Adrenal gland (tissue), 19 donors: Measurements from ENCODE around the gene PEG3. TPM values are rescaled to one million over a fixed set of nuclear protein-coding genes. Genes with fewer than 3 reads are reported as not detected.

Experiments used
- DNase-seq, 7 donors: peaks; one replicate each; pipeline ENCODE4 v3.0.0-alpha.2; 2019 to 2020
- H3K27ac ChIP-seq, 5 donors: fragments of 200-600 bp; sonication (generic) in 4 of 5; 1 replicate in 3 of 5; 2 replicates in 2 of 5; pipeline versions ENCODE4 v1.5.1 to v1.8.0; 2016 to 2020; ENCODE audit warnings: mild to moderate bottlenecking in 1 of 5
- H3K27me3 ChIP-seq: fragments of 200-600 bp; 2 replicates; pipeline ENCODE4 v1.8.0; 2021
- H3K36me3 ChIP-seq, 2 donors: fragments of 200-600 bp; replicated peaks in 1 of 2; 1 replicate in 1 of 2; 2 replicates in 1 of 2; pipeline versions ENCODE4 v1.5.1 to v1.8.0; 2018 to 2022
- H3K4me1 ChIP-seq, 2 donors: fragments of 200-600 bp; replicated peaks in 1 of 2; 1 replicate in 1 of 2; 2 replicates in 1 of 2; pipeline versions ENCODE4 v1.5.1 to v1.8.0; 2018 to 2021
- H3K4me3 ChIP-seq, 4 donors: fragments of 200-600 bp; sonication (generic) in 3 of 4; one replicate each; pipeline ENCODE4 v1.5.1; 2016 to 2018
- H3K9me3 ChIP-seq, 3 donors: fragments of 200-600 bp; sonication (generic) in 1 of 3; replicated peaks in 1 of 3; 1 replicate in 2 of 3; 2 replicates in 1 of 3; pipeline versions ENCODE4 v1.5.1 to v1.8.0; 2016 to 2021
- POLR2A ChIP-seq, 2 donors: fragments of 450-650 bp; IDR thresholded peaks; one replicate each; pipeline ENCODE4 v1.6.1; 2017; ENCODE audit warnings: antibody characterized with exemption in 2 of 2, mild to moderate bottlenecking in 2 of 2, moderate library complexity in 1 of 2
- WGBS, 4 donors: extraction: QIAGEN DNeasy Blood & Tissue Kit in 2 of 4; methylation state at CpG; one replicate each; pipeline versions ENCODE4 v1.1.5 to v1.1.7; 2013 to 2017; 5-methylcytosine and 5-hydroxymethylcytosine counted together
- intact Hi-C, 2 donors: fragments of 100-400 bp; cut with DNase I; formaldehyde crosslinking; loops; one replicate each; pipeline versions ENCODE4 v1.14.1 to v1.15.0; 2022 to 2023
- long read RNA-seq, 10 donors: library from polyadenylated mRNA in 3 of 10; unstranded in 2 of 10; stranded (forward) in 1 of 10; transcript quantifications; one replicate each; pipeline ENCODE4 v2.0.0 and lab custom pipeline, GENCODE V29; 2021 to 2026
- polyA plus RNA-seq, 3 donors: library from polyadenylated mRNA; stranded (reverse); fragments of 200-250 nt in 2 of 3; fragments of 350-450 nt in 1 of 3; fragmentation: Illumina TruSeq in 1 of 3; extraction: RNeasy Lipid Tissue Mini Kit (QIAGEN cat#74804) in 1 of 3; gene quantifications; one replicate each; pipeline ENCODE4 v1.2.3, GENCODE V29; 2013 to 2014
- total RNA-seq, 9 donors: library from RNA; depleted of rRNA in 4 of 9; stranded (reverse); fragments of >200 nt in 4 of 9; fragments of 120-200 nt in 1 of 9; fragmentation: NEBNext Ultra II Directional in 1 of 9; extraction: Animal tissue kit (Norgen Biotek cat#: 25700) in 1 of 9; gene quantifications; one replicate each; pipeline versions ENCODE4 v1.1.0 to v1.2.4, GENCODE V29; 2013 to 2023
- TF ChIP-seq, protein P1 (sequence below), 6 experiments: fragments of 450-650 bp in 4 of 6; fragments of 200-600 bp in 2 of 6; sonication (generic) in 1 of 6; IDR thresholded peaks; 1 replicate in 5 of 6; 2 replicates in 1 of 6; pipeline versions ENCODE4 v1.5.1 to v1.8.0; 2016 to 2021; ENCODE audit warnings: antibody characterized with exemption in 6 of 6, mild to moderate bottlenecking in 2 of 6, moderate library complexity in 1 of 6
- donor health status: healthy with polysubstance abuse.
- donor health status: Bipolar disorder and iron deficiency.
- donor health status: DM: yes; HTN: yes; CAD: no.
- donor health status: DM: no; HTN: no; CAD: no.
- donor health status: DM: no; HTN: no; CAD: no.
- donor health status: DM: yes; HTN: yes; CAD: no.

The PEG3 gene
- total RNA-seq (100 to 1,000 TPM; 114 to 743 (median 259) TPM), polyA plus RNA-seq (100 to 1,000 TPM in 1 of 3 donors, 10 to 100 TPM in 2; 17.3 to 511 (median 49.1) TPM)
- long read RNA-seq, donor 1, full-length matches to known transcripts: 61 of 61 reads
- long read RNA-seq, donor 1, partial matches to known transcripts: 0 of 61 reads
- long read RNA-seq, donor 1, other reads (novel, unspliced or antisense): 0 of 61 reads
- long read RNA-seq, donor 2, full-length matches to known transcripts: 88 of 88 reads
- long read RNA-seq, donor 2, partial matches to known transcripts: 0 of 88 reads
- long read RNA-seq, donor 2, other reads (novel, unspliced or antisense): 0 of 88 reads
- long read RNA-seq, donor 3, full-length matches to known transcripts: 72 of 96 reads
- long read RNA-seq, donor 3, partial matches to known transcripts: 0 of 96 reads
- long read RNA-seq, donor 3, other reads (novel, unspliced or antisense): 24 of 96 reads
- long read RNA-seq, donor 4, full-length matches to known transcripts: 4 of 43 reads
- long read RNA-seq, donor 4, partial matches to known transcripts: 7 of 43 reads
- long read RNA-seq, donor 4, other reads (novel, unspliced or antisense): 32 of 43 reads
- long read RNA-seq, donor 5, full-length matches to known transcripts: 2 of 12 reads
- long read RNA-seq, donor 5, partial matches to known transcripts: 0 of 12 reads
- long read RNA-seq, donor 5, other reads (novel, unspliced or antisense): 10 of 12 reads
- long read RNA-seq, donor 6, full-length matches to known transcripts: 9 of 28 reads
- long read RNA-seq, donor 6, partial matches to known transcripts: 0 of 28 reads
- long read RNA-seq, donor 6, other reads (novel, unspliced or antisense): 19 of 28 reads
- long read RNA-seq, donor 7, full-length matches to known transcripts: 31 of 44 reads
- long read RNA-seq, donor 7, partial matches to known transcripts: 8 of 44 reads
- long read RNA-seq, donor 7, other reads (novel, unspliced or antisense): 5 of 44 reads
- long read RNA-seq, donor 8, full-length matches to known transcripts: 172 of 265 reads
- long read RNA-seq, donor 8, partial matches to known transcripts: 35 of 265 reads
- long read RNA-seq, donor 8, other reads (novel, unspliced or antisense): 58 of 265 reads
- long read RNA-seq, donor 9, full-length matches to known transcripts: 48 of 72 reads
- long read RNA-seq, donor 9, partial matches to known transcripts: 13 of 72 reads
- long read RNA-seq, donor 9, other reads (novel, unspliced or antisense): 11 of 72 reads
- long read RNA-seq, donor 10, full-length matches to known transcripts: 58 of 84 reads
- long read RNA-seq, donor 10, partial matches to known transcripts: 7 of 84 reads
- long read RNA-seq, donor 10, other reads (novel, unspliced or antisense): 19 of 84 reads

DNA sequence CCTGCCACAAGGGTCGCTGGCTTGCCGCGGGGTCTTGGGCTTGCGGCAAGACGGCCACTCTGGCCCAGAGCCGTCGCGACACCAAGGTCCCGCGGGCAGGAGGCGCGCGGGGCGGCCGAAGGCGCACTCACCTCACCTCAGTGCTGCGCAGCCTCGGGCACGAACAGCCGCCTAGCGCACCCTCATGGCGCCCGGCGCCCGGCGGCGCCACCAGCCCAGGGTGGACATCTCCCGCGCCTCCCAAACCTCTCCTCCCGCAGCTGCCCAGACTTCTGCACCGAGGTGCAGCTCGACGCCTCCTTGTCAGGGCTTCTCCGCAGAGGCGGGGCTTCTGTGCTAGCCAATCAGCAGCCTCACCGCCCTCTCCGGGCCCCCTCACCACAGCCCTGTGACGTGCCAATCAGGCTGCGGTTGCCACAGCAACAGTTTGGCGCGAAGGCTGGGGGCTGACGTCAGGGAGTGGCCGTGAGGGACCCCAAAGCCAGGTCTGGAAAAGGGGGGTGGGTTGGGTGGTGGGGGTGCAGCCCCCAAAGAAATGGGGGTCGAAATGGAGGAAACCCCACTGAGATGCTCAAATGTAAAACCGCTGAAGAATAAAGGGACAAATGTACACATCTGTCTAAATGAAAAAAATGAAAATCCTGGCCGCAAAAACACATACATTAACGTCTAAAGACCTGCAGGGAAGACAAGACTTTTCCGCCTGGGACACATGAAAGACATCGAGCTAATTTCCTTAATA, at the start of gene PEG3, which contains the start of gene ZIM2:
PEG3 (minus strand) TSS at position 276 of the 742 bp plus-strand sequence. CDS start 16,071 bp downstream, outside the sequence.
ZIM2 (minus strand) TSS at position 276 of the 742 bp plus-strand sequence. CDS start 16,449 bp downstream, outside the sequence.
- Histone ChIP-seq H3K36me3 (no peaks in the 10 kb centered on the region), H3K4me3 (peak within 1 kb of the TSS in 3 of 4 donors; percentile 13 to 68 (median 46)), H3K27me3 (no peaks in the 10 kb centered on the region), H3K27ac (peak within 1 kb of the TSS; percentile 3 to 94 (median 78)), H3K4me1 (peaks cover 0 to 11% of the 10 kb centered on the region in 2 donors), H3K9me3 (no peaks in the 10 kb centered on the region)
- WGBS, 4 donors: 44 to 55% (median 48%) methylated on average over 20 to 49 of the region's 49 CpGs
- TF ChIP-seq, protein P1, sequence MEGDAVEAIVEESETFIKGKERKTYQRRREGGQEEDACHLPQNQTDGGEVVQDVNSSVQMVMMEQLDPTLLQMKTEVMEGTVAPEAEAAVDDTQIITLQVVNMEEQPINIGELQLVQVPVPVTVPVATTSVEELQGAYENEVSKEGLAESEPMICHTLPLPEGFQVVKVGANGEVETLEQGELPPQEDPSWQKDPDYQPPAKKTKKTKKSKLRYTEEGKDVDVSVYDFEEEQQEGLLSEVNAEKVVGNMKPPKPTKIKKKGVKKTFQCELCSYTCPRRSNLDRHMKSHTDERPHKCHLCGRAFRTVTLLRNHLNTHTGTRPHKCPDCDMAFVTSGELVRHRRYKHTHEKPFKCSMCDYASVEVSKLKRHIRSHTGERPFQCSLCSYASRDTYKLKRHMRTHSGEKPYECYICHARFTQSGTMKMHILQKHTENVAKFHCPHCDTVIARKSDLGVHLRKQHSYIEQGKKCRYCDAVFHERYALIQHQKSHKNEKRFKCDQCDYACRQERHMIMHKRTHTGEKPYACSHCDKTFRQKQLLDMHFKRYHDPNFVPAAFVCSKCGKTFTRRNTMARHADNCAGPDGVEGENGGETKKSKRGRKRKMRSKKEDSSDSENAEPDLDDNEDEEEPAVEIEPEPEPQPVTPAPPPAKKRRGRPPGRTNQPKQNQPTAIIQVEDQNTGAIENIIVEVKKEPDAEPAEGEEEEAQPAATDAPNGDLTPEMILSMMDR (IDR thresholded peaks at IDR 0.05): peak in 1 of 6 experiments; percentile 14
- TF ChIP-seq POLR2A (IDR thresholded peaks at IDR 0.05): peak; percentile 93 to 95
- intact Hi-C loops: loop anchor here in 1 of 2 donors (10.0 kb wide), 1 partner anchor 174 kb away; no protein-coding TSS in a partner anchor
- peak; percentile 89 to 96 (median 91) for DNase-seq

- WGBS, 4 donors: 10 to 23% (median 19%) methylated on average over 8 to 14 of the region's 14 CpGs
These were observed 44.9 kb upstream of the PEG3 start for GRCh38 chr19:56885173-56885985.

GRCh38 chr19:56884441-56884840, 43.9 kb upstream of the PEG3 start:
- Histone ChIP-seq H3K4me1 (peaks cover 7% of the 10 kb centered on the region in 2 donors), H3K27ac (no peak overlapping the region), H3K4me3 (no peak overlapping the region), H3K9me3 (no peaks in the 10 kb centered on the region), H3K27me3 (no peaks in the 10 kb centered on the region), H3K36me3 (no peaks in the 10 kb centered on the region)
- intact Hi-C loops: no loop called here
- no peak for DNase-seq
- TF ChIP-seq, protein P1 (IDR thresholded peaks at IDR 0.05): no peak
- TF ChIP-seq POLR2A (IDR thresholded peaks at IDR 0.05): no peak
- WGBS, 4 donors: 49 to 88% (median 61%) methylated on average over 2 to 5 of the region's 5 CpGs

More at GRCh38 chr19:56885173-56885985, 44.9 kb upstream of the PEG3 start:
- H3K27me3 ChIP-seq: no peaks in the 10 kb centered on the region
- H3K36me3 ChIP-seq: no peaks in the 10 kb centered on the region
- no peak for DNase-seq
- H3K27ac ChIP-seq: peak overlapping the region in 1 of 5 donors; percentile 21
- H3K9me3 ChIP-seq: no peaks in the 10 kb centered on the region
- intact Hi-C loops: no loop called here
- TF ChIP-seq, protein P1 (IDR thresholded peaks at IDR 0.05): no peak
- no peak for TF ChIP-seq POLR2A (IDR thresholded peaks at IDR 0.05)
- H3K4me3 ChIP-seq: no peak overlapping the region
- peaks cover 7% of the 10 kb centered on the region in 2 donors for H3K4me1 ChIP-seq
